ENCODE measurements around the gene GRIN1. TPM values are rescaled to one million over a fixed set of nuclear protein-coding genes. Genes with fewer than 3 reads are reported as not detected.
A peak's percentile ranks its signal among the peaks of the same experiment; 100 is the strongest.

GRIN1 gene
- total RNA-seq, 2 experiments from 2014 or later = 0.06 to 0.15 TPM

GRCh38 chr9:137112564-137113384 is 26.2 kb upstream of the GRIN1 start:
- H3K36me3 ChIP-seq (ENCODE audit: insufficient read depth, low read length) = peaks cover 49% of the 10 kb centered on the region
- H3K79me2 ChIP-seq (ENCODE audit: insufficient read depth, low read depth, low read length) = no peaks in the 10 kb centered on the region
- intact Hi-C loops (cut with micrococcal nuclease; ENCODE audit: unreplicated experiment) = no loop called here
- H3K4me3 ChIP-seq (ENCODE audit: low read depth, low read length, poor library complexity, severe bottlenecking) = peak overlapping the region; percentile 95
- H3K4me2 ChIP-seq (ENCODE audit: low read length) = peak overlapping the region; percentile 55; the same call in 1 of the 2 replicates
- H2AFZ ChIP-seq (ENCODE audit: low read length) = no peak overlapping the region
- H3K4me1 ChIP-seq (ENCODE audit: insufficient read depth, low read length, poor library complexity, severe bottlenecking) = peaks cover 18% of the 10 kb centered on the region
- no peaks in the 10 kb centered on the region for H4K20me1 ChIP-seq (ENCODE audit: insufficient read depth, low read length)
- H3K27ac ChIP-seq (ENCODE audit: low read depth, low read length, poor library complexity, severe bottlenecking) = no peak overlapping the region
- H3K9me3 ChIP-seq (ENCODE audit: low read length) = no peaks in the 10 kb centered on the region
- BruUV-seq (replicated peaks) = no TSS peak
- no peaks in the 10 kb centered on the region for H3K9me2 ChIP-seq (ENCODE audit: insufficient read depth, low read length)
- ChIA-PET CTCF (ENCODE audit: unreplicated experiment) (interaction anchor here (0.9 kb wide), 1 partner anchor 45 kb away, joined by 3 read pairs; no protein-coding TSS in a partner anchor), POLR2A (no interaction called here)
- DNase-seq (ENCODE audit: low spot score) = no peak
- TF ChIP-seq EZH2phosphoT487 (IDR thresholded peaks at IDR 0.05; ENCODE audit: borderline replicate concordance, low read depth, low read length) (no peak), CTCF (conservative IDR thresholded peaks at IDR 0.05; ENCODE audit: low read length) (no peak)

- ChIA-PET CTCF (ENCODE audit: unreplicated experiment) (interaction anchor here (0.9 kb wide), 1 partner anchor 46 kb away, joined by 3 read pairs; no protein-coding TSS in a partner anchor), POLR2A (no interaction called here)
- H3K9me2 ChIP-seq (ENCODE audit: insufficient read depth, low read length) = no peaks in the 10 kb centered on the region
- H3K4me2 ChIP-seq (ENCODE audit: low read length) = peak overlapping the region; percentile 55
- H4K20me1 ChIP-seq (ENCODE audit: insufficient read depth, low read length) = no peaks in the 10 kb centered on the region
- peaks cover 41% of the 10 kb centered on the region for H3K36me3 ChIP-seq (ENCODE audit: insufficient read depth, low read length)
- no peak for DNase-seq (ENCODE audit: low spot score)
- H3K4me3 ChIP-seq (ENCODE audit: low read depth, low read length, poor library complexity, severe bottlenecking) = peak overlapping the region; percentile 95
- intact Hi-C loops (cut with micrococcal nuclease; ENCODE audit: unreplicated experiment) = loop anchor here (2.0 kb wide), 1 partner anchor 45 kb away; no protein-coding TSS in a partner anchor
- TF ChIP-seq CTCF (conservative IDR thresholded peaks at IDR 0.05; ENCODE audit: low read length) (peak; percentile 37), EZH2phosphoT487 (IDR thresholded peaks at IDR 0.05; ENCODE audit: borderline replicate concordance, low read depth, low read length) (no peak)
- H2AFZ ChIP-seq (ENCODE audit: low read length) = no peak overlapping the region
- no peak overlapping the region for H3K27ac ChIP-seq (ENCODE audit: low read depth, low read length, poor library complexity, severe bottlenecking)
- BruUV-seq (replicated peaks) = no TSS peak
- no peaks in the 10 kb centered on the region for H3K9me3 ChIP-seq (ENCODE audit: low read length)
- no peaks in the 10 kb centered on the region for H3K79me2 ChIP-seq (ENCODE audit: insufficient read depth, low read depth, low read length)
- H3K4me1 ChIP-seq (ENCODE audit: insufficient read depth, low read length, poor library complexity, severe bottlenecking) = peaks cover 24% of the 10 kb centered on the region
These were observed 25.4 kb upstream of the GRIN1 start for GRCh38 chr9:137113385-137114159.
